ENCODE data around the gene AGBL1.
A peak's percentile ranks its signal among the peaks of the same experiment; 100 is the strongest.

Gene AGBL1

GRCh38 chr15:86353213-86353612 is 273.5 kb downstream of the AGBL1 start:
- Histone ChIP-seq H3K27me3 (ENCODE audit: insufficient read depth, poor library complexity, severe bottlenecking) (no peaks in the 10 kb centered on the region), H3K27ac (replicated peaks) (no peak overlapping the region), H3K4me3 (replicated peaks; ENCODE audit: insufficient read depth, low read length) (no peak overlapping the region)
- TF ChIP-seq POLR2AphosphoS5 (IDR thresholded peaks at IDR 0.05; ENCODE audit: low read depth) (no peak), GABPA (IDR thresholded peaks at IDR 0.05; ENCODE audit: low read depth) (no peak), REST (IDR thresholded peaks at IDR 0.05; ENCODE audit: insufficient replicate concordance, low read depth) (no peak)
- DNase-seq (ENCODE audit: low read depth in 1 of 2, low spot score in 1 of 2) = no peak

GRCh38 chr15:86355361-86355760 is 275.7 kb downstream of the AGBL1 start:
- no peak for DNase-seq (ENCODE audit: low read depth in 1 of 2, low spot score in 1 of 2)
- H3K27me3 ChIP-seq (ENCODE audit: insufficient read depth, poor library complexity, severe bottlenecking) = no peaks in the 10 kb centered on the region
- H3K4me3 ChIP-seq (replicated peaks; ENCODE audit: insufficient read depth, low read length) = no peak overlapping the region
- TF ChIP-seq POLR2AphosphoS5 (IDR thresholded peaks at IDR 0.05; ENCODE audit: low read depth) (no peak), REST (IDR thresholded peaks at IDR 0.05; ENCODE audit: insufficient replicate concordance, low read depth) (no peak), SPI1 (IDR thresholded peaks at IDR 0.05; ENCODE audit: borderline replicate concordance, low read depth) (no peak), GABPA (IDR thresholded peaks at IDR 0.05; ENCODE audit: low read depth) (no peak)
- no peak overlapping the region for H3K27ac ChIP-seq (replicated peaks)

DNA sequence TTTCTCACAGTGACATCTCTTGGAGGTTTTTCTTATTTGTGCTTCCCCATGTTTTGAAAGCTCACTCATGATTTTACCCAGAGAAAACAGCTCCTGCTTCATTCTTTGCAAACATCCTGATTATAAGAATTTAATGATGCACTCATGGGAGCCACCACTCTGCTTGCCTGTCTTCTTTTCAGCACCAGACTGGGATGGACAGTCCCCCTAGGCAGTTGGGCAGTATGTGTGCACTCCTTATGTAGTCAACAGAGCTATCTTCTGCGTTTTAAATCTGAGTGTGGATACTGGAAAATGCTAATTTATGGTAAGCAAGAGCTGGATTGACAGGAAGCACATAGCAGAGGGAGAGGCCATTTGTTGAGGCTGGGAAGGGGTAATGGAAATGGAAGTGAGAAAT is 276.1 kb downstream of the AGBL1 start:
- H3K4me3 ChIP-seq (replicated peaks; ENCODE audit: insufficient read depth, low read length) = no peak overlapping the region
- TF ChIP-seq SPI1 (IDR thresholded peaks at IDR 0.05; ENCODE audit: borderline replicate concordance, low read depth) (no peak), REST (IDR thresholded peaks at IDR 0.05; ENCODE audit: insufficient replicate concordance, low read depth) (peak; percentile 85), POLR2AphosphoS5 (IDR thresholded peaks at IDR 0.05; ENCODE audit: low read depth) (no peak), GABPA (IDR thresholded peaks at IDR 0.05; ENCODE audit: low read depth) (no peak)
- TF ChIP-seq, protein P1, sequence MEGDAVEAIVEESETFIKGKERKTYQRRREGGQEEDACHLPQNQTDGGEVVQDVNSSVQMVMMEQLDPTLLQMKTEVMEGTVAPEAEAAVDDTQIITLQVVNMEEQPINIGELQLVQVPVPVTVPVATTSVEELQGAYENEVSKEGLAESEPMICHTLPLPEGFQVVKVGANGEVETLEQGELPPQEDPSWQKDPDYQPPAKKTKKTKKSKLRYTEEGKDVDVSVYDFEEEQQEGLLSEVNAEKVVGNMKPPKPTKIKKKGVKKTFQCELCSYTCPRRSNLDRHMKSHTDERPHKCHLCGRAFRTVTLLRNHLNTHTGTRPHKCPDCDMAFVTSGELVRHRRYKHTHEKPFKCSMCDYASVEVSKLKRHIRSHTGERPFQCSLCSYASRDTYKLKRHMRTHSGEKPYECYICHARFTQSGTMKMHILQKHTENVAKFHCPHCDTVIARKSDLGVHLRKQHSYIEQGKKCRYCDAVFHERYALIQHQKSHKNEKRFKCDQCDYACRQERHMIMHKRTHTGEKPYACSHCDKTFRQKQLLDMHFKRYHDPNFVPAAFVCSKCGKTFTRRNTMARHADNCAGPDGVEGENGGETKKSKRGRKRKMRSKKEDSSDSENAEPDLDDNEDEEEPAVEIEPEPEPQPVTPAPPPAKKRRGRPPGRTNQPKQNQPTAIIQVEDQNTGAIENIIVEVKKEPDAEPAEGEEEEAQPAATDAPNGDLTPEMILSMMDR (IDR thresholded peaks at IDR 0.05; ENCODE audit: insufficient read depth, low read length) = no peak
- no peaks in the 10 kb centered on the region for H3K27me3 ChIP-seq (ENCODE audit: insufficient read depth, poor library complexity, severe bottlenecking)
- H3K27ac ChIP-seq (replicated peaks) = no peak overlapping the region
- no peak for DNase-seq (ENCODE audit: low read depth in 1 of 2, low spot score in 1 of 2)

DNA sequence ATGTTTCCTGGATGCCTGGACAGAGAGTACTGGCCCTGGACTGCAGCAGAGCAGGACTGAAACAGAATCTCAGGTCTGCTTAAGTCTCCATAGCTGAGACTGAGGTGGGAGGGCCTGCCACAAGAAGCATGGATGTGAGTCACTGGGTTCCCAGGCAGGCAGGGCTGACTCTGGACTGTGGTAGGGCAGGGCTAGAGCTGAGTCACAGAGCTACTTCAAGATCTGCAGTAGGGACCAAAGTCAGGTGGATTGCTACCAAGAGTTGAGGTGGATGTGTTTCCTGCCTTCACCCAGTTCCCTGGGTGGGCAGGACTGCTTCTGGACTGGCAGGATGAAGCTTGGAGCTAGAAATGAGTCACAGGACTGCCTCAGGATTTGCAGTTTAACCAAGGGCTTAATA is 282.9 kb downstream of the AGBL1 start:
- TF ChIP-seq SPI1 (IDR thresholded peaks at IDR 0.05; ENCODE audit: borderline replicate concordance, low read depth) (no peak), GABPA (IDR thresholded peaks at IDR 0.05; ENCODE audit: low read depth) (no peak), POLR2AphosphoS5 (IDR thresholded peaks at IDR 0.05; ENCODE audit: low read depth) (no peak), REST (IDR thresholded peaks at IDR 0.05; ENCODE audit: insufficient replicate concordance, low read depth) (no peak)
- TF ChIP-seq, protein P1 (IDR thresholded peaks at IDR 0.05; ENCODE audit: insufficient read depth, low read length) = no peak
- Histone ChIP-seq H3K27me3 (ENCODE audit: insufficient read depth, poor library complexity, severe bottlenecking) (no peaks in the 10 kb centered on the region), H3K4me3 (replicated peaks; ENCODE audit: insufficient read depth, low read length) (no peak overlapping the region), H3K27ac (replicated peaks) (no peak overlapping the region)
- no peak for DNase-seq (ENCODE audit: low read depth in 1 of 2, low spot score in 1 of 2)

Data from HL-60 (cell line).